Activated T-cell treated with anti-CD3 and anti-CD28 coated beads, Interleukin-2, amount 50 U/mL, for 4 hours (primary cell): Measurements from ENCODE around the gene SLC25A40. TPM values are rescaled to one million over a fixed set of nuclear protein-coding genes. Genes with fewer than 3 reads are reported as not detected.
"Not testable (repeated sequence)": the region's sequence is repeated elsewhere in the genome, so short reads cannot be mapped to it uniquely, and the experiment has no call there.

Source experiments
- ATAC-seq, 2 donors: fragments of 200-7000 bp; cut with Tn5 transposase; one replicate each; pipeline ENCODE4 v1.10.0; 2021
- DNase-seq: peaks from one replicate; pipeline ENCODE4 v3.0.0-alpha.2; 2020
- H3K27me3 Mint-ChIP-seq: one replicate; pipeline ENCODE4 v1.8.0; 2021; ENCODE audit warnings: low read depth, mixed read lengths
- H3K36me3 Mint-ChIP-seq: one replicate; pipeline ENCODE4 v1.8.0; 2022; ENCODE audit warnings: mixed read lengths; ENCODE audit not compliant: insufficient read depth
- H3K4me1 Mint-ChIP-seq: one replicate; pipeline ENCODE4 v1.8.0; 2021; ENCODE audit warnings: low read depth, mixed read lengths
- H3K4me3 Mint-ChIP-seq: one replicate; pipeline ENCODE4 v1.8.0; 2021; ENCODE audit warnings: mild to moderate bottlenecking, moderate library complexity, mixed read lengths
- H3K9me3 Mint-ChIP-seq: one replicate; pipeline ENCODE4 v1.8.0; 2021; ENCODE audit warnings: mixed read lengths
- total RNA-seq, 3 donors: library from RNA; stranded (reverse); gene quantifications; one replicate each; pipeline ENCODE4 v1.2.1, GENCODE V29; 2021

SLC25A40 gene
- total RNA-seq, 3 donors from 2014 or later = 20.4 to 21.7 (median 21.7) TPM

DNA sequence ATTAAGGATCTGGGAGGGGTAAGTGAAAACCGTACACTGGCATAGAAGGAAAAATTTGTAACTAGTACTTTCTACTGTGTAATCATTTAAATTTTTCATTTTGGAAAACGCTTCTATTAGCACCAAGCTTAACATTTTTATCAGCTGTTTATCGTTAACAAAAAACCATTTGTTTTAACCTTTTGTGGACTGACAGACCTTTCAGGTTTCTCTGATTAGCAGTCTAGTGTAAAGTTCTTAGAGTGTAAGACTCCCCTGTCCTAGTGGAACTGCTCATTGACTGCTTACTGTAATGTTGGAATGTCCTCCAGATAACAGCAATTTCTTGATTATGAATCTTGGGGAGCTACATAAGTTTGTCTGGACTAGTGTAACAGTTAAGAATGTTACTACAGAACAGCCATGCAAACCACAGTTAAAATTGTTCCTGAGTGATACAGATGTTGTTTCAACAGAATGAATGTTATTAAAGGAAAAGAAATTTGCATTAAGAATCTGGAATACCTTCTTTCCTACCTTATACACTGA is 2.1 kb upstream of the SLC25A40 start:
- Mint-ChIP-seq H3K36me3 (peaks cover 21% of the 10 kb centered on the region), H3K4me3 (peak overlapping the region; percentile 98), H3K4me1 (peaks cover 42% of the 10 kb centered on the region), H3K27me3 (no peaks in the 10 kb centered on the region), H3K9me3 (no peaks in the 10 kb centered on the region)
- DNase-seq = no peak
- no peak for ATAC-seq

DNA sequence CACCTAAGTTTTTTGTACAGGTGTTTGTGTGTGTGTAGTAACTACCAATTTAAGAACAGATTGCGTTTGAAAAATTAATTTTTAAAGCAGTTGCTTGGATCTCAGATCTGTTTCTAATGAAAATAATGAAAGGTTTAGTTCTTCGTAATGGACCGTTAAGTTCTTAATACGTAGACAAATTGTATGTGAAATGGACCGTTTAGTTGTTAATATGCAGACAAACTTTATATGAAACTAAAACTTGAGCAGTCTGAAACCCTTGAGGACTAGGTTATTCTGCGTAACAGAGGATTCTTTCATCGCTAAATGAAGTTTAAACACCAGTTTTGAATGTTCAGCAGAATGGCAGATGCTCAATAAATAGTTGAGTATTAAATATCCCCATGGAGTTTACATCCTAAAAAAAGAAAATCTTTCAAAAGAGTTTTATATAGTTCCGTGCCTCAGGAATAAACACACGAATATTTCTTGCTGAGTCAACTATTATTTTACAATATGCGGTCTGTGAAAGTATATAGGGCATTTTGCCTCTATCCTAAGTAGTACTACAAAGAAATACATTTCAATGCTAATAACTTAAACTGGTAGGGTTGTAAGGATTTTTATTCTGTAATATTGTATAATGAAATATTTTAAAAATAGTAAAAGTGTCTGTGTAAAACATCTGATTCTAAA is 1.3 kb upstream of the SLC25A40 start:
- Mint-ChIP-seq H3K9me3 (peaks cover 5% of the 10 kb centered on the region), H3K4me3 (peak overlapping the region; percentile 98), H3K27me3 (no peaks in the 10 kb centered on the region), H3K36me3 (peaks cover 18% of the 10 kb centered on the region), H3K4me1 (peaks cover 40% of the 10 kb centered on the region)
- no peak for ATAC-seq
- DNase-seq = no peak

DNA sequence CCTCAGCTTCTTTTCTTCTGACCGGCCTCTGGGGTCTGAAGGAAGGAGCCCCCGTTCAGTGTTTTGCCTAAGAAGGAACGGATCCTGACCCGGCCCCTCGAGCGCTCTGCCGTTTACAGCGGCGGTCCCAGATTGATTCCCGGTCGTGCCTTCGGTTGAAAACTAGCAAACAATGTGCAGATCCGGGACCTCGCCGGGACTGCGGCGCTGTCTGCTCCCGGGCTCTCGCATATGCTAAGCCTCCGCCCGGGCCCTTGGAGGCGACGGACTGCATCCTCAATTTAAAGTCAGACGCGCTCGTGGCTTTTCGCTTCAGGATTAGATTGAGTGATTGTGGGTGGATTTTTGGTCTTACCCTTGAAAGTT is 692 bp upstream of the SLC25A40 start:
- peaks cover 20% of the 10 kb centered on the region for H3K36me3 Mint-ChIP-seq
- no peaks in the 10 kb centered on the region for H3K27me3 Mint-ChIP-seq
- ATAC-seq (peak; percentile 25 to 29), DNase-seq (peak; percentile 35)
- peaks cover 11% of the 10 kb centered on the region for H3K9me3 Mint-ChIP-seq
- H3K4me1 Mint-ChIP-seq = peaks cover 40% of the 10 kb centered on the region
- peak overlapping the region; percentile 98 for H3K4me3 Mint-ChIP-seq

DNA sequence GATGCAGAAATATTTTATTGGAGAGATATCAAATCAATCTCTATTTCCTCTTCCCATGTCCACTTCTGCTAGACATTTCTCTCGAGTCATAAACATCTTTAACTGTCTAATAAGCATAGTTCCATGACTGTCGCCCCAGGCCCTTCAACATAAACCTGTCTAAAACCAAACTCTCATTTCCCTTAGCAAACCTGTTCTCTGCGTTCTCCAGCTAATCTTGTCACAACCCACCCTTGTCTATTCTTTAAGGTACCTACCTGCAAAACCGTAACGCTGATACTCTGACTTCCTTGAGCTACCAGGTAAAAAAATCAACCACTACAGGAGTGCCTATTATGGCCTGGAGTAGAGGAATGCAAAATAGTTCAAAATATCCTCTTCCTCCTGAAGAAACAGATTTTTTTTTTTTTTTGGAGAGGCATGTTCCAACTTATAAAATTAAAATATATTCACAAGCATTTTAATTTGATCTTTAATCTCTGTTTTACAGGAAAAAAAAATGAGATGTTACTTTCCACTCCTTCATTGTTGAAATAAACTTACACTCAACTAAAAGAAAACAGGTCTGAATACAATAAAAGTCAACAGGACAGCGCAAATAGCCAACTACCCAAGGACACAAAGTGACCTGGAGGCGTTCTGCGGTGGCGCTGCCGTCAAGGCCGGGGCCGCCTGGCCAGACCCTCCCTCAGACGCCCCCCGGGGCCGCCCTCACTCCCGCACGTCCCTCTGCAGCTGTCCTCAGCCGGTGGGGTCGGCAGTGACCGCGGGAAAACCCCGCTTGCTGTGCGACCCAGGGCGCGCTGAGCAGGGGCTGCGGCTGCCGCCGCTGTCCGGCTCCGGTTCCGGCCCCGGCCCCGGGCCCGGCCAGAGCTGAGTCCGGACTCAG is 765 bp downstream of the SLC25A40 start:
- H3K4me1 Mint-ChIP-seq = peaks cover 38% of the 10 kb centered on the region
- DNase-seq = no peak

DNA sequence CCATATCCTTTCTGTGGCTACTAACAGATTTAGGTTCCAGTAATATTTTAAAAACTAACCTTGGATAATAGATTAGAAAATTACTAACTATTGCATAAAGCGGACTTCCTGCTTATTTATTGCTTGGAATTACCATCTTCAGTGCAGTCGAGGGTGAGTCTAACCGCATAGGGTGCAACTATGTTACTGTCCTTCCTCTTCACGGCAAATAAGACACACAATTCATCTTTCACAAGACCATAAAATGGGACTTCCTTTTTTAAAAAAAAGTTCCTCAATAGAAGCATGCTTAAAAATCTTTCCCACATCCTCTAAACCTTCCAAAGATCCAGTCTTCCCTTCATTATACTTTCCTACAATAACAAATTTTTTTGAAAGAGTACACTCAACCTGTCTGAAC is 2.1 kb downstream of the SLC25A40 start:
- no peak for ATAC-seq
- Mint-ChIP-seq H3K9me3 (peaks cover 18% of the 10 kb centered on the region), H3K36me3 (peaks cover 15% of the 10 kb centered on the region), H3K27me3 (no peaks in the 10 kb centered on the region), H3K4me1 (peaks cover 30% of the 10 kb centered on the region), H3K4me3 (peak overlapping the region; percentile 98)
- DNase-seq = no peak

More for the DNA sequence above, 765 bp downstream of the SLC25A40 start:
- Mint-ChIP-seq H3K4me3 (peak overlapping the region; percentile 98), H3K36me3 (peaks cover 17% of the 10 kb centered on the region), H3K27me3 (no peaks in the 10 kb centered on the region), H3K9me3 (peaks cover 18% of the 10 kb centered on the region)
- peak; percentile 6 to 7 for ATAC-seq

DNA sequence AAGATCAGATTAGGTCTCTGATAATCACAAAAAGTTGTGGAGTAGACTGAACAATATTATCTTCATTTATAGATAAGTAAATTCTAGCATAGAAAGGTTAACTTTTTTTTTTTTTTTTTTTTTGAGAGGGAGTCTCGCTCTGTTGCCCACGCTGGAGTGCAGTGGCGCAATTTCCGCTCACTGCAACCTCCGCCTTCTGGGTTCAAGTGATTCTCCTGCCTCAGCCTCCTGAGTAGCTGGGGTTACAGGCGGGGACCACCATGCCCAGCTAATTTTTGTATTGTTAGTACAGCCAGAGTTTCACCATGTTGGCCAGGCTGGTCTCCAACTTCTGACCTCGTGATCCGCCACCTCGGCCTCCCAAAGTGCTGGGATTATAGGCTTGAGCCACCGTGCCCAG is 2.8 kb downstream of the SLC25A40 start:
- H3K4me3 Mint-ChIP-seq, DNase-seq, ATAC-seq, H3K27me3 Mint-ChIP-seq: not testable (repeated sequence)
- Mint-ChIP-seq H3K9me3 (peaks cover 18% of the 10 kb centered on the region), H3K36me3 (peaks cover 15% of the 10 kb centered on the region), H3K4me1 (peaks cover 28% of the 10 kb centered on the region)

DNA sequence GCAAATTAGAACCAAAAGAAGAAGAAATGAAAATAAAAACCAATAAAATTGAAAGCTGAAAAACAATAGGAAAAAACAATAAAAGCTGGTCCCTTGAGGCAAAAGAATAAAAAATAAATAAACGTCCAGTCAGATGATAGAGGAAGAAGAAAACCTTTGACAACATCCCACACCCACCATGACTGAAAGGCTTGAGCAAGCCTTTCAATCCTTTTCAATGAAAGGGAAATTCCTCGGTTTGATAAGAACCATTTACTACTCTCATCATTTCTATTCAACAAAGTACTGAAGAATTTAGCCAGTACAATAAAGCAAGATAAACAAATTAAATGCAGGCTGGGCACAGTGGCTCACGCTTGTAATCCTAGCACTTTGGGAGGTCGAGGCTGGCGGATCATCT is 3.8 kb downstream of the SLC25A40 start:
- no peaks in the 10 kb centered on the region for H3K27me3 Mint-ChIP-seq
- DNase-seq (no peak), ATAC-seq (no peak)
- H3K4me3 Mint-ChIP-seq = no peak overlapping the region
- peaks cover 22% of the 10 kb centered on the region for H3K9me3 Mint-ChIP-seq
- peaks cover 18% of the 10 kb centered on the region for H3K36me3 Mint-ChIP-seq
- peaks cover 20% of the 10 kb centered on the region for H3K4me1 Mint-ChIP-seq

DNA sequence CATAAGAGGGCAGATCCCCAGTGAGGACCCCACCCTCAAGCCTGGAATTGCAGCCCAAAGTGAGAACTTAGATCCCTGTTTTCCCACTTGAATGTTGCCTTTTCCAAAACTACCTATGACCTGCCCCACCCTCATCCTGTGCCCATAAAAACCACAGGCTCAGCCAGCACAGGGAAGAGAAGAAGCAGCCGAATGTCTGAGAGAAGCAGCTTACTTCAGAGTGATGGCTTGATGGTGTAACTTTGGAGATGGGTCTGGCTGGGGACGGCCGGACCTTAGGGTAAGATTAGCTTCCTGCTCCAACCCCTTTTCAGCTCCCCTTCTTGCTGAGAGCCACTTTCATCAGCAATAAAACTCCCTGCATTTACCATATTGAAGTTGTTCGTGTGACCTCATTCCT is 5.7 kb downstream of the SLC25A40 start:
- H3K4me1 Mint-ChIP-seq = peaks cover 20% of the 10 kb centered on the region
- DNase-seq (no peak), ATAC-seq (no peak)
- H3K4me3 Mint-ChIP-seq = no peak overlapping the region
- H3K27me3 Mint-ChIP-seq = no peaks in the 10 kb centered on the region
- H3K36me3 Mint-ChIP-seq = peaks cover 34% of the 10 kb centered on the region
- H3K9me3 Mint-ChIP-seq = peaks cover 37% of the 10 kb centered on the region

DNA sequence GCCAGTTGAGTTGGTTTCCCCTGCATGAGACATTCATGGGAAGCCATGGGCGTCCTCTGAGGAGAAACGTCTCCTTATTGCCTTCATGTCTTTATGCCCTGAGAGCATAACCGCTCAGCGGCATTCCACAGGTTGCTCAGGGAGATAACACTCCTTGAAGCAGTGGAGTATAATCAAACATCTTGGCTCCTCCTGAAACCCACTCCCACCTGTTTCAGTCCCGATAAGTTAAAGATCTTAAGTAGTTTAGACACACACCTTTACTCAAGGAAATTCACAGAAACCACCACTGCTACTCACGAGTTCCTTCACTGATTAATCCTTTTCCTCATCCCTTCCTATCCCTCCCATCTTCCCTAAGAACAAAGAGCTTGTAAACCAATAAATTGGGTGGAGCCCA is 9.6 kb downstream of the SLC25A40 start:
- H3K4me1 Mint-ChIP-seq, DNase-seq, H3K27me3 Mint-ChIP-seq, H3K4me3 Mint-ChIP-seq, ATAC-seq: not testable (repeated sequence)
- Mint-ChIP-seq H3K9me3 (peaks cover 26% of the 10 kb centered on the region), H3K36me3 (peaks cover 44% of the 10 kb centered on the region)

DNA sequence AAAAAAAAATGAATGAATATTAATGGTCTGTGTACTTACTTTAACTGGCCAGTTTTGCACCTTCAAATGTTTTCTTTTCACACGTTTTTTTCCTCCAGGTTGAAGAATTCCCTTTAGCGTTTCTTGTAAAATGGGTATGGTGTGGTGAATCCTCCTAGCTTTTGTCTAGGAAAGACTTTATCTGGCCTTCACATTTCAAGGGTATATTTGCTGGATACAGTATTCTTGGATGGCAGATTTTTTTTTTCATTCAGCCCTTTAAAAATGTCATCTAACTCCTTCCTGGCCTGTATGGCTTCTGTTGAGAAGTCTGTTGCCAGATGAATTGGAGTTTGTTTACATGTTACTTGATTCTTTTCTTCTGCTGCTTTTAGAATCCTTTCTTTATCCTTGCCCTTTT is 10.1 kb downstream of the SLC25A40 start:
- Mint-ChIP-seq H3K9me3 (peaks cover 25% of the 10 kb centered on the region), H3K4me3 (no peak overlapping the region), H3K36me3 (peaks cover 41% of the 10 kb centered on the region), H3K4me1 (peaks cover 6% of the 10 kb centered on the region), H3K27me3 (no peaks in the 10 kb centered on the region)
- DNase-seq (no peak), ATAC-seq (no peak)

DNA sequence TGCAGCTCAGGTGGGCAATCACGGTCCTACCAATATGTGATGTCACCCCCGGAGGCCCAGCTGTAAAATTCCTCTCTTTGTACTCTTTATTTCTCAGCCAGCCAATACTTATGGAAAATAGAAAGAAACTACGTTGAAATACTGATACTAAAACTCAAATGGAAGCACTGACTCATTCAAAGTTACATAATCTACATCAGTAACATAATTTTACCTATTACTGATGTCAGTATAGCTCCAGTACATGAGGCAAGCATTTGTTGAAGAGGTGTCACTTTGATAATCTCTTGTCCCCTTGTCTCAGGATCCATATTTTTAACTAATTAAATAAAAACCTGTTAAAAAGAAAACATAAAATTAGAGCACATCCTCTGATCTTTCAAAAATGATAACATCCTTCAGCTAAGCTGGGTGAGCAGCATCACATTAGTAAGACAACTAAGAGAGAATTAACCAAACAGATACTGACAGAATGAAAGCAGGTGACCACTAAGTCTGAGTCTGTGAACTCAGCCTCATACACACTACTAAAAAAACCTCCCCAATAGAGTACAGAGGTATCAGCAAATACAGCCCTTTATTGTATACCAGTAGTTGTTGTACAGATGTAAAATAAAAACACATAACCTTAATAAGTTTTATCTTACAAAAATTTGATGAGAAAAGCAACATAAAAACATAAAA is 17.6 kb downstream of the SLC25A40 start:
- Mint-ChIP-seq H3K4me3 (no peak overlapping the region), H3K4me1 (peaks cover 14% of the 10 kb centered on the region), H3K27me3 (no peaks in the 10 kb centered on the region), H3K36me3 (peaks cover 24% of the 10 kb centered on the region), H3K9me3 (no peaks in the 10 kb centered on the region)
- ATAC-seq = no peak
- DNase-seq = no peak

DNA sequence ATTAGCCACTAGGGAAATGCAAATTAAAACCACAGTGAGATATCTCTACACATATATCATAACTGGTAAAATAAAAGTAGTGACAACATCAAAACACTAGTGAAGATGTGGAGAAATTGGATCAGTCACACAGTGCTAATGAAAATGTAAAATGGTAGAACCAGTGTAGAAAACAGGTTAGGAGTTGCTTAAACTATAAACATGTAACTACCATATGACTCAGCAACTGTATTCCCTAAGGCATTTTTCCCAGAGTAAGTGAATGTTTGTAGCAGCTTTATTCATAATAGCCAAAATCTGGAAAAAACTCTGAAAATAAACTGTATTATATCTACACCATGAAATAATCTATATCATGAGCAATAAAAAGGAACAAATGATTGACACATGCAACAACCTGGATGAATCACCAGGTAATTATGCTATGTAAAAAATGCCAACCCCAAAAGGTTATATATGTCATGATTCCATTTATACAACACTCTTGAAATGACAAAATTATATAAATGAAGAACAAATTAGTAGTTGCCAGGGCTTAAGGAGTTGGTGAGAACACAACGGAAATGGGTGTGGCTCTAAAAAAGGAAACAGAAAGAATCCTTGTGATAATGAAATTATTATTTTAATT is 22.8 kb downstream of the SLC25A40 start:
- H3K4me3 Mint-ChIP-seq = no peak overlapping the region
- DNase-seq = no peak
- no peaks in the 10 kb centered on the region for H3K27me3 Mint-ChIP-seq
- H3K9me3 Mint-ChIP-seq = no peaks in the 10 kb centered on the region
- no peak for ATAC-seq
- peaks cover 27% of the 10 kb centered on the region for H3K36me3 Mint-ChIP-seq
- H3K4me1 Mint-ChIP-seq = peaks cover 13% of the 10 kb centered on the region

DNA sequence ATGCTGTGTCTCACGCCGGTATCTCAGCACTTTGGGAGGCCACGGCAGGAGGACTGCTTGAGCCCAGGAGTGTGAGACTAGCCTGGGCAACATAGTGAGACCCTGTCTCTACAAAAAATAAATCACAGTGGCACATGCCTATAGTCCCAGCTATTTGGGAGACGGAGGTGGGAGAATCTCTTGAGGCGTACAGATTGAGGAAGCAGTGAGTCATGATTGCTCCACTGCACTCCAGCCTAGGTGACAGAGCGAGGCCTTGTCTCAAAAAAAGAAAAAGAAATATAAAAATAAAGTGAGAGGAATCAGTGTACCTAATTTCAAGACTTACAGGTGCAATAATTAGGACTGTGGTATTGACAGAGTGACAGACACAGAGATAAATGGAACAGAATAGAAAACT is 23.9 kb downstream of the SLC25A40 start:
- no peaks in the 10 kb centered on the region for H3K9me3 Mint-ChIP-seq
- H3K36me3 Mint-ChIP-seq = peaks cover 22% of the 10 kb centered on the region
- H3K4me1 Mint-ChIP-seq = peaks cover 10% of the 10 kb centered on the region
- DNase-seq = no peak
- no peak for ATAC-seq
- no peaks in the 10 kb centered on the region for H3K27me3 Mint-ChIP-seq
- no peak overlapping the region for H3K4me3 Mint-ChIP-seq
